ENCODE results near the gene CCDC33.

CCDC33 gene

DNA sequence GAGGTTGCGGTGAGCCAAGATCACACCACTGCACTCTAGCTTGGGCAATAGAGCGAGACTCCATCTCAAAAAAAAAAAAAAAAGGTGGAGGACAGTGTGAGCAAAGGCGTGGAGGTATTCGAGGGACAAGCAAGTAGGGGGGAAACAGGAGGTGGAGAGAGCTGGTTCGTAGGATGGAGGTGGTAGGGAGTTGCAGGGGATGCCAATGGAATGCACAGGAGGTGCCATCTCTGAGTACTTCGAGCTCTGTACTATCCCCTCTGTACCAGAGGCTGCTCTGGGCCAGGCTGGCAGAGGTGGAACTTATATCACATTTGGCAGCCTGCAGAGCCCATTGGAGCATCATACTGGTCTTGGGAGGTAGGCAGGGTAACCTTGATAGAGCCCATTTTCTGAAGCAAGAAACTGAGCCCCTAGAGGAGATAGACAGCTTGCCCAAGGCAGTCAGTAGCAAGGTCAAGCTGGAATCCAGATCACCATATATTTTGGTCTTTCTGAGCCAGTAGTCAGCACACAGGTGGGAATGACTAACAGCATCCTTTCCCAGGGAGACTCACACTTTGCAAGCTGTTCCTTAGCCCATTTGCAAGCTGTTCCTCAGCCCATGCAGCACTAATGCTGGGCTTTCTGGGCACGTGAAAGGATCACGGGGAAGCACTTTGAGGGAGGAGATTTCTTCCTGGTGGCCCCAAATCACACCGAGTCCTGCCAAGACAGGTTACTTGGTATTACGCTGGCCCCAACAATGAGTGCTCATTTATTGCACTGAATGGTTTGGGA, 9.2 kb upstream of the CCDC33 start:
- TF ChIP-seq, protein P1, sequence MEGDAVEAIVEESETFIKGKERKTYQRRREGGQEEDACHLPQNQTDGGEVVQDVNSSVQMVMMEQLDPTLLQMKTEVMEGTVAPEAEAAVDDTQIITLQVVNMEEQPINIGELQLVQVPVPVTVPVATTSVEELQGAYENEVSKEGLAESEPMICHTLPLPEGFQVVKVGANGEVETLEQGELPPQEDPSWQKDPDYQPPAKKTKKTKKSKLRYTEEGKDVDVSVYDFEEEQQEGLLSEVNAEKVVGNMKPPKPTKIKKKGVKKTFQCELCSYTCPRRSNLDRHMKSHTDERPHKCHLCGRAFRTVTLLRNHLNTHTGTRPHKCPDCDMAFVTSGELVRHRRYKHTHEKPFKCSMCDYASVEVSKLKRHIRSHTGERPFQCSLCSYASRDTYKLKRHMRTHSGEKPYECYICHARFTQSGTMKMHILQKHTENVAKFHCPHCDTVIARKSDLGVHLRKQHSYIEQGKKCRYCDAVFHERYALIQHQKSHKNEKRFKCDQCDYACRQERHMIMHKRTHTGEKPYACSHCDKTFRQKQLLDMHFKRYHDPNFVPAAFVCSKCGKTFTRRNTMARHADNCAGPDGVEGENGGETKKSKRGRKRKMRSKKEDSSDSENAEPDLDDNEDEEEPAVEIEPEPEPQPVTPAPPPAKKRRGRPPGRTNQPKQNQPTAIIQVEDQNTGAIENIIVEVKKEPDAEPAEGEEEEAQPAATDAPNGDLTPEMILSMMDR (IDR thresholded peaks at IDR 0.05): no peak

DNA sequence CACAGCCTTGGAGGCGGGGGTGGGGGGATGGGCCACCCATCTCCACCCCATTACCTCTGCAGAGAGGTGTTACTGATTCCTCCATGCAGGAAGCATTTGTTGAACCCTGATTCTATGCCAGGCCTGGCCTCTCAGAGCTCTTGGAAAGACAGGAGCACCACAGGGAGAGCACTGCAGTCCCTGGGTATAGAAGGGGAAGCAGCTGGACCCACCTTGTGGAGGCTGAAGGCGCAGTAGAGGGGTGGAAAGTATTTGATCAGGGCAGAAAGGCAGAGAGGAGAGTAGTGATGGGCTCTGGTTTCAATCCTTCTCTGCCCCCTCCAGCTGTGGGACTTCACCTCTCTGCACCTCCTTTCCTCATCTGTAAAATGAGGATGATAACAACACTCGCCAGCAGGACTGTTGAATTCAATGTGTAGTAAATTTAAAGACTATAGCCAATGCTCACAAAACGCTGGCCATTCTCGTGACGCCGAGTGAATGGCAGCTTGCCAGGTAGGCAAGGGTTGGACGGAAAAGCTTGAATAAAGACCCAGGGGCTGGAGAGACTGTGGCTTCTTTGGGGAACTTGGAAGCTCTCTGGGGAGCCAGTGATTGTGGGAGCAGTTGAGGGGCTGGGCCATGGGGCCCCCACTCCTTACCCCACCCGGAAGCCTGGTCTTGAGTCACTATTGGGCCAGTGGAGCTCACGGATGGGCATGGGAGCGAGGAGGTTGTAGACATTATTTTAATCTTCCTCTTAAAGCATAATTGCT, 8.0 kb upstream of the CCDC33 start:
- TF ChIP-seq, protein P1 (IDR thresholded peaks at IDR 0.05): no peak

DNA sequence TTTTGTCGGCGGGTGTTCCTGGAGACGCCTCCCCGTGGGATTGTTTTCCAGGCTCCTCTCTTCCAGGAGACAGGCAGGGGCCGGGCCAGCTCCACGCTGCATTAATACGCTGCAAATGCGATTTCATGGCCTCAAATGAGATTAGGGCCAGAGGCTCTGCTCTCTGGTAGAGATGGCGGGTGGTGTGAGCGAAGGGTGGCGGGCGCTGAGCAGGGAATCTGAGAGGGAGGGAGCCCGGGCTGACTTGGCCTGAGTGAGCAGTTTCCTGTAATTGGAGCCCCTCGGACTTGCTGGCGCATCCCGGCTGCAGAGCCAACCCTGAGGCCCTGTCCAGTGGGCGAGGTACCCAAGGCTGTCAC, 7.4 kb upstream of the CCDC33 start:
- TF ChIP-seq, protein P1 (IDR thresholded peaks at IDR 0.05): no peak

DNA sequence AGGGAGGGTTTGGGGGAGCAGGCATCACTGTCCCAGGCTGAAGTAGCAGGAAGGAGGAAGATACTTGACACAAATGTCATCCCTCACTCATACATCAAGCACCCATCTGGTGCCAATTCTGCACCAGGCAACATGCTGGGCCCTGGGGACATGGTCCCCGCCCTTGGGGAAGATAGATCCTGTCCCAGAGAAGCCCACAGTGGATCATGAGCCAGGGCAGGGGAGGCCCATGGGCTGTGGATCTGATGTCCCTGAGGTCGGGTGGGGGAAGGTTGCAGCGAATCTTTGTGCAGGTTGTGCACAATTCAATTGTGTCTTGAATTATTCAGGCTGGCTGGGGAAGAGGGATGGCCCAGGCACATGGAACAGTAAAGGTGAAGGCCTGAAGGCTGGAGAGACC, 6.4 kb upstream of the CCDC33 start:
- TF ChIP-seq, protein P1 (IDR thresholded peaks at IDR 0.05): no peak

DNA sequence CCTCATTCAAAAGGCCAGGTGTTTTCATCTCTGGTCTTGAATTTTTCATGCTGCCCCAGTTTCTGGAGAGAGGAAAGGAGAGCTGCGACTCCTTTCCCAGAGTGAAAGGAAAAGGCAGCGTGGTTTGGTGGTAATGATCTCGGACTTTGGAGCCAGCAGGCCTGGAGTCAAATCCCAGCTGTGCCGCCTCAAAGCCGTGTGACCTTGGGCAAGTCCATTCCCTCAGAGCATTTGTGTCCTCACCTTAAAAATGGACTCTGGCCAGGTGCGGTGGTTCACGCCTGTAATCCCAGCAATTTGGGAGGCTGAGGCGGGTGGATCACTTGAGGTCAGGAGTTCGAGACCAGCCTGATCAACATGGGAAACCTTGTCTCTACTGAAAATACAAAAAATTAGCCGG, 4.7 kb upstream of the CCDC33 start:
- TF ChIP-seq, protein P1 (IDR thresholded peaks at IDR 0.05): no peak

DNA sequence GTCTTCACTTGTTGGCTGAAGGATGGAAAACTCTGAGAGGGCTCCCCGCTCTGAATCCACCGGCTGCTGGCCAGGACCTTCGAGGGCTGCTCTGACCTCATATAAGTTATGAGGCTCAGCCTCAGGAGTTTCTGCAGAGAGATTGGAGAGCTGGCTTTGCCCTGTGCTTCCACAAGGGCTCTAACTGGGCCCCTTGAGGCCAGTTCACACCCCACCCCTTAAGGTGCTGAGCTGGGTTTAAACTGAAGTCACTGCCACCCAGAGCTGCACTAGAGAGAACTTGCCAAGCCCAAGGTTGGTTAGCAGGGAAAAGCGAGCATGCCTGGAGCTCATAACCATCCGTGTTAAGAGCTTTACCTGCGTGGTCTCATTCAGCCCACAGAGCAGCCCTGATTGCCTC, 2.8 kb upstream of the CCDC33 start:
- TF ChIP-seq, protein P1 (IDR thresholded peaks at IDR 0.05): no peak

DNA sequence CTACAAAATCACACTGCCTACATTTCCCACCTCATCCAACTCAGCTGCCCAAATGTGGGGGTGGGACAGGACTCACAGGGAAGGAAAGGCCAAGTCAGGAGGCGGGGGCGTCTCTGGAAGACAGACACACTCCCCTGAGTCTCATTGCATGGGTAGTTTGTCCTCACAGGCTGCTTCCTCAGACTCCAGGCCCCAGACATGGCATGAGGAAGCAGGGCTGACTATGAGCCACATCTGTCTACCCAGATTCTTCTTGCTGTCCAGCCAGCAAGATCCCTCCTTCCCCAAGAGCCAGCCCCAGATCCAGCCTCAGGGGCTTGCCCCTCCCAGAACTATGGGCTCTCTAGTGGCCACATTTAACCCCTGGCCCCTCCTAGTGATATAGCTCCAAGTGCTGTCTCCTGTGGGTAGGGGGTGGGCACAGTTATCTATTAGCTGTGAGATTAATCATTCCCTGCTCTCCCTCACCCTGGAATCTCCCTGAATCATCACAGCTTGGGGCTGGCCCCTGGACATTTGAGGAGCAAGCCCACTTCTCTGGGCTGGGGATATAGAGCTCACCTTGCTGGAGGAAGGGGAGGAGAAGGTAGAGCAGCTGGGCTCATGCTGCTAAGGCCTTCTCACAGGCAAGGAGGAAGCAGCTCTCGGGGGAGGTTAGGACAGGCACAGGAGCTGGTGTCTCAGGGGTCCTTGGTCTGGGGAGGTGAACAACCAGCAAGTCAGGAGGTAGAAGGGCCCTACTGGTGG, 2.1 kb upstream of the CCDC33 start:
- TF ChIP-seq, protein P1 (IDR thresholded peaks at IDR 0.05): no peak

Data from LNCAP (cell line).